CD4-positive, alpha-beta T cell treated with Interleukin-12 subunit alpha and Interleukin-12 subunit beta, for 1 hour (primary cell): Measurements from ENCODE around the gene UBE2R2.
A peak's percentile ranks its signal among the peaks of the same experiment; 100 is the strongest.
"Not testable (repeated sequence)": the region's sequence is repeated elsewhere in the genome, so short reads cannot be mapped to it uniquely, and the experiment has no call there.

ENCODE experiments used
- DNase-seq: peaks from one replicate; pipeline ENCODE4 v3.0.0-alpha.2; 2020

Gene UBE2R2

GRCh38 chr9:33799928-33800704 is 16.8 kb upstream of the UBE2R2 start:
- DNase-seq, result no peak

- no peak for DNase-seq
Measured at GRCh38 chr9:33800886-33801285, 16.1 kb upstream of the UBE2R2 start.

- not testable (repeated sequence) for DNase-seq
Measured at GRCh38 chr9:33801943-33802500, 14.9 kb upstream of the UBE2R2 start.

- DNase-seq, result not testable (repeated sequence)
Measured at GRCh38 chr9:33804196-33804595, 12.8 kb upstream of the UBE2R2 start.

DNA sequence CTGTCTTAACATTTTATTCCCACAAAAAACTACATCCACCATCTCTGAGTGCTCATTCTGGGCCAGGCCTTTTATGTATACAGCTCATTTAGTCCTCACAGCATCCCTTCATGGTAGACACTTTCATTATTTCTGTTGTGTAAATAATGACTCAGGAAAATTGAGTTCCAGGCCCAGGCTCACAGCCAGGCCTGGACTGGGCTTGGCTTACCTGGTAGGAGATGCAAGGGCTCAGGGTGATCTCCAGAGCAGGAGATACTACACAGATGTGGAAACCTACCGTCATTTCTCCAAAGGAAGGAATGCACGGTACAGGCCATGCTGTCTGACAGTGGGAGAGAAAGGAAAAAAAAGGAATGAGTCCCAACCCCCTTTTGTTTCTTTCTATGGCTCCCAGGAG is 9.8 kb upstream of the UBE2R2 start:
- DNase-seq, result not testable (repeated sequence)

- not testable (repeated sequence) for DNase-seq
Measured at GRCh38 chr9:33808979-33809322, 8.0 kb upstream of the UBE2R2 start.

GRCh38 chr9:33809506-33809905 is 7.5 kb upstream of the UBE2R2 start:
- no peak for DNase-seq

- peak; percentile 64 for DNase-seq
Measured at GRCh38 chr9:33813712-33814641, 3.0 kb upstream of the UBE2R2 start.

DNA sequence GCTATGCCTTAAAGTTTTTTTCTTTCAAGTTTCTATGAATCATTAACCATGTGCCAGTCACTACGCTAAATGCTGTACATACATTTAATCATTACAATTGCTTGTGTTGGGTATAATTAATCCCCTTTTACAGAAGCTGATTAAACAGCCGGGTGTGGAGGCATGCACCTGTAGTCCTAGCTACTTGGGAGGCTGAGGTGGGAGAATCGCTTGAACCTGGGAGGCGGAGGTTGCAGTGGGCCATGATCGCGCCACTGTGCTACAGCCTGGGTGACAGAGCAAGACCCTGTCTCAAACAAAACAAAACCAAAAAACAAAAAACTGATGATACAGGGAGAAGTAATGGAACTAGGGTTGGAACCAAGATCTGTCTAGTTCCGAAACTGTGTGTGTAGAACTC is 1.2 kb upstream of the UBE2R2 start:
- DNase-seq, result no peak

DNA sequence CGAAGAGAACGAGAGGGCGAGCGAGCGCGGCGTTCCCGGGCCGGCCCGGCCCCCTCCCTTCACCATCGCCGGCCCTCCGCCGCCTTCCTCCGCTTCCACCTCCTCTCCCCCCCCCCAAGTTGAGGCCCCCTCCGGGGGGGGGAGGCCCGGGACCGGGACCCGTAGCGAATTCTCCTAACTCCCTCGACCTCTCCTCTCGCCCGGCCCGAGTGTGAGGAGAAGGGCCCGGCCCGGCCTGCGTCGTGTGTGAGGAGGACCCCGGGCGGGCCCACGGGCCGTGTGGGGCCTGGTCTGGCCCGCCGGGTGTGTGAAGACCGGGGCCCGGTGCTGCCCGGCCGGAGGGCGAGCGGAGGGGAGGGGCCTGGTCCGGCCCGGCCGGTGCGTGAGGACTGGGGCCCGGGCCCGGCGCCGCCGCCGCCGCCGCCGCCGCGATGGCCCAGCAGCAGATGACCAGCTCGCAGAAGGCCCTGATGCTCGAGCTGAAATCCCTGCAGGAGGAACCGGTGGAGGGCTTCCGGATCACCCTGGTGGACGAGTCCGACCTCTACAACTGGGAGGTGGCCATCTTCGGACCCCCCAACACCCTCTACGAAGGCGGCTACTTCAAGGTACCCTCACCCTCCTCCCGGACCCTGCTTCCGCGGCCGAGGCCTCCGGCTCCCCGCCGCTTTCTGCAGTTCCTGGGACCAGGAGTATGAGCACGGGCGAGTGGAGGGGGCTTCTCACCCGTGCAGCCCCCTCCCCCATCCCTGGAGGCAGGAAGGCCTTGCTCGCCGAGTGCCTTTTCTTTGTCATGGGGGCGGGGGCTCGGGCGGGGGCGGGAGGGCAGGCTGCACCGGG is 587 bp downstream of the UBE2R2 start:
- DNase-seq, result peak; percentile 61

GRCh38 chr9:33818167-33818846 is 1.3 kb downstream of the UBE2R2 start:
- DNase-seq, result peak; percentile 43

DNA sequence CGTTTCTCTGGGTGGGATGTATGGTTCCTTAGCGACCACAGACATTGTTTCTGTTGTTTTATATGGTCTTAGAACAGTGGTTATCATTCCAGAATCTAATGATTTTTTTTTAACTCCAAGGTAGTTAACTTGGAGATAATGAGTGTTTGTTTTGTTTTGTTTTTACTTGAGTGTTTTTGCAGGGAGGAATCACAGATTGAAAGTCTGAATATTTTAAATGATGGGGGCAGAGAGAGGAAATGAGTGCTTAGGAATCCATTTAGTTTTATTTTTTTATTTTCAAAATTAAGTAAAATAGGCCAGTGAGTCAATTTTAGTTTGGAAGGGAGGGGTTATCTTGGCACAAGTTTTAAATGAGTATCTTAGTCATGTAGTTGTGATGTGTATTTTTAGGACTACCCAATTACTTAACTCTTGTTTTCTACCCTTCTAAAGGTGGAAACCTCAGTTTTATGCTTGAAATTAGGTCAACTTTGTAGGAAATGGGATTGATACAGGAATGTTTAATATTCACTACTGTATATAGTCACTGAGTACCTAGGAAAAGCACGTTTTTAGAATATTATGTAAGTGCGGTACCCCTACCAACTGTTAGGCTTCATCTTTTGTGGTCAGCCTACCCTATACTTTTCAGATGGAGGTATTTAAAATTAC is 2.0 kb downstream of the UBE2R2 start:
- no peak for DNase-seq

- DNase-seq, result no peak
Measured at GRCh38 chr9:33820231-33820745, 3.3 kb downstream of the UBE2R2 start.

DNA sequence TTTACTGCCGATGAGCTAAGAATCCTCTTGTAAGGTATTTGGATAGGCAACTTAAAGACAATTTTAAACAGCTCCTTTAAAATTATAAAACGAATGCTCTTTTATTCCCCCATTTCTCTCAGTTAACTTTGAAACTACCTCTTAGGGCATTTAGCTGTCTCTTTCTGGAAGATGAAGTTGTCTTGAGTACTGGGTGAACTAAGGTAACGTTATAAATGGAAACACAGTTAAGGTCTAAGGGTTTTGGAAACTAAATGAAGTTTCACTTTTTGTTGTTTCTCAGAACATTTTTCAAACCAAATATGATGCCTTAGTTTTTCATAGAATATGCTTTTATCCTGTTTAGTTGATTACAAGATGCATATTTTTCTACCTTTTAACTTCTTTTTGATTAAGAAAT is 6.8 kb downstream of the UBE2R2 start:
- no peak for DNase-seq

GRCh38 chr9:33827285-33827684 is 10.3 kb downstream of the UBE2R2 start:
- not testable (repeated sequence) for DNase-seq

GRCh38 chr9:33829641-33830230 is 12.8 kb downstream of the UBE2R2 start:
- DNase-seq, result not testable (repeated sequence)

- no peak for DNase-seq
Measured at GRCh38 chr9:33835625-33836260, 18.8 kb downstream of the UBE2R2 start.

GRCh38 chr9:33836261-33836660 is 19.3 kb downstream of the UBE2R2 start:
- not testable (repeated sequence) for DNase-seq

DNA sequence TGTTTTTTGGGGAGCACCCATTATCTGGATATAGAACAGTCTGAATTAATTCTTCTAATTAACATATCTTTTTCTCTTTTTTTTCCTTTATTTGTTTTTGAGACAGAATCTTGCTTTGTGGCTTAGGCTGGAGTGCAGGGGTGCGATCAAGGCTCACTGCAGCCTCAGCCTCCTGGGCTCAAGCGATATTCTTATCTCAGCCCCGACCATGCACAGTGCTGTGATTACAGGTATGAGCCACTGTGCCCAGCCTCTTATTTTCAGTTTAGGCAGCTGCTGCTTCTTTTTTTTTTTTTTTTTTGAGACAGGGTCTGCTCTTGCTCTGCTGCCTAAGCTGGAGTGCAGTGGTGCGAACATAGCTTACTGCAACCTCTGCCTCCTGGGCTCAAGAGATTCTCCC is 20.2 kb downstream of the UBE2R2 start:
- DNase-seq, result no peak

DNA sequence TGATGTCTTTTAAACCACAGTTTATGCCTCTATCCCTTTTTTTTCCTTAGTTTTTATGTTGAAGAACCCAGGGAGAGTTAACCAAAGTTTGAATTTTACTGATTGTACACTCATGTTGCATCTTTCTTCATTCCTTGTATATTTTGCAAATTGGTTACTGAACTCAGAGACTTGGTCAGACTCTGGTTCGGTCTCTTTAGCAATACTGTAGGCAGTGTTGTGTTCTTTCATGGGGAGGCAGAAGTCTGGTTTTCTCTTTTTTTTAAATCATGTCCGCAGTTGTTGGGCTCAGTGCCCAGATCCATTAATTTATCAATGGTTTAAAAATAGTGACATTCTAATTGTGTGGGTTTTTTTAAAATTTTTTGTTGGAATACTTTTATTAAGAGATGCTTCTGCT is 23.4 kb downstream of the UBE2R2 start:
- DNase-seq, result no peak
